NCI-H128 (cell line): ENCODE measurements around the gene ZNF829.

ENCODE experiments used
- DNase-seq: peaks from one replicate; lab custom pipeline; 2025; ENCODE audit not compliant: unreplicated experiment; lab: John Stamatoyannopoulos, UW

Gene ZNF829

DNA sequence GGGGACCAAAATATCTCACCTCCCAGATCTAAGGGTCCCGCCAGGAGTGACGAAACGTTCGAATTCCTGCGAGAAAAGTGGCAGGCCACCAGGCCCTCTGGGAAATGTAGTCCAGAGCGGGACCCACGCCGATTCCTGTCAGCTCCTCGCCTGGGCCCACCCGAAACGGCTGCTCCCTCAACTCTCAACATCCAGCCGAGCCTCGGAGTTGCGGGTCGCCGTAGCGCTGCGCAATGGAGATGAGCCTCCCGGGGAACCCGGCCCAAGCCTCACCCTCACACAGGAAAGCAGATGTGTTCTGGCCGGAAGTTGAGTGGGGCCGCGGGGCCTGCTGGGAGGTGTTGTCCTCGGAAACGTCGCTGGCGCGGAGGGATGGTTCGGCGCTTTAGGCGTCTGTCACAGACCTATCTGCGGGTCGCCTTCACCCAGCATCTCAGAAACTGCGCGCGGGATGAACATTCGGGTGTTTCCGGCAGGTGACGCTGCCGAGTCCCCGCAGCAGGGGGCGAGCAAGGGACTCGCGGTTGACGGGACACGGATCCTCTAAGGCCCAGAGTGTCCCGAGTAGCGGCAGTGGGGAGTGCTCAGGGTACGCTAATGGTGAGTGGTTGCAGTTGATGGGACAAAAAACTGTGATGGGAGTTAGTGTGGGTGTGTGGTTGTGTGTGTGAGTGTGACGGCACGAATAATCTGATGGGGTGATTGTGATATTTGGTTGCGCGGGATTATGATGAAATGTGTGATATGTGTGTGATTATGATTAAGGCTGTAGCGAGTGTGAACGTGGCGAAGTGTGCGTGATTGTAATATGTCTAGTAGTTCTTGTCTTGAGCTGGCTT is at the start of gene ZNF829, which contains the start of gene ZNF568:
Gene ZNF829, minus strand, starts transcription at position 300 of the 839 bp plus-strand sequence. CDS start 1,124 bp downstream, outside the sequence.
Gene ZNF568, plus strand, starts transcription at position 341 of the 839 bp plus-strand sequence. CDS start 6,439 bp downstream, outside the sequence.
- peak; percentile 61 for DNase-seq

DNA sequence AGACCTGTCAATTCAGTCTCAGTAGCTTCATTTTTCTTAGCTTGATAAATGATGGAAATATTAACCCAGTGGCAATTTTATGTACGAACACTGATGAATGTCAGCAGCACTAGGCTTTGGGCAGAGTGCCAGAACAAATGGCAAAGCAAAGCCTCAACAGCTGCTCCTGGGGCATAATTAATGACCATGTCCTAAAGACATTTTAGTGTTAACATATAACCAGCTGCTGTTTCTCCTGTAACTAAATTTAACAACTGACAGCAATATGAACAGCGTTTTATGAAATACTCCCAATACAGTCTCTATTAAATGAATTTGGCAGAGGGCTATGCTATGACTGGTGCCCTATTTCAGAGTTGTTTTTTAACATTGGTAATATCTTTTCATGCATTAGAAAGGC is 47.2 kb upstream of the ZNF829 start:
- DNase-seq = peak; percentile 67

DNA sequence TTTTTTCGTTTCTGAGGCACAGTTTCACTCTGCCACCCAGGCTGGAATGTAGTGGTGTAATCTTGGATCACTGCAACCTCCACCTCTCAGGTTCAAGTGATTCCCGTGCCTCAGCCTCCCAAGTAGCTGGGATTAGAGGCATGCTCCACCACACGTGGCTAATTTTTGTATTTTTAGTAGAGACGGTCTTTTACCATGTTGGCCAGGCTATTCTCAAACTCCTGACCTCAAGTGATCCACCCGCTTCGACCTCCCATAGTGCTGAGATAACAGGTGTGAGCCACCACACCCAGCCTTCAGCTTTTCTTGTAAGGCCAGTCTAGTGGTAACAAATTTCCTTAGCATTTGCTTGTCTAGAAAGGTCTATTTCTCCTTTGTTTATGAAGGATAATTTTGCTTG is 46.3 kb upstream of the ZNF829 start:
- no peak for DNase-seq

GRCh38 chr19:36950335-36951119 is 34.4 kb upstream of the ZNF829 start:
- DNase-seq = no peak

GRCh38 chr19:36939153-36939552 is 23.1 kb upstream of the ZNF829 start:
- DNase-seq = no peak

DNA sequence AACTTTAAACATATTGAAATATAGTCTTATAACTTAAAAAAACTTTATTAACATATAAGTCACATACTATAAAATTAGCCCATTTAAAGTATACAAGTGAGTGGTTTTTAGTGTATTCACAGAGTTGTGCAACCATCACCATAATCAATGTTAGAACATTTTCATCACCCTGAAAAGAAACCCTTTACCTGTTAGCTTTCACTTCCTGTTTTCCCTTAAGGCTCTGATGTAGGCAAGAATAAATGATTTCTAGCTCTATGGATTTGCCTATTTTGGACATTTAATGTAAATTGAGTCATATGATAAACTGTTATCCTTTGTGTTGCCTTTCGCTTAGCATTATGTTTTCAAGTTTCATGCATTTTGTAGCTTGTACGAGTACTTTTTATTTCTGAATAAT is 15.6 kb upstream of the ZNF829 start:
- no peak for DNase-seq

GRCh38 chr19:36918090-36918489 is 2.0 kb upstream of the ZNF829 start:
- DNase-seq = no peak

- DNase-seq = no peak
These were observed 900 bp upstream of the ZNF829 start for GRCh38 chr19:36916991-36917390.

- no peak for DNase-seq
These were observed 17.7 kb downstream of the ZNF829 start for GRCh38 chr19:36898422-36898821.

DNA sequence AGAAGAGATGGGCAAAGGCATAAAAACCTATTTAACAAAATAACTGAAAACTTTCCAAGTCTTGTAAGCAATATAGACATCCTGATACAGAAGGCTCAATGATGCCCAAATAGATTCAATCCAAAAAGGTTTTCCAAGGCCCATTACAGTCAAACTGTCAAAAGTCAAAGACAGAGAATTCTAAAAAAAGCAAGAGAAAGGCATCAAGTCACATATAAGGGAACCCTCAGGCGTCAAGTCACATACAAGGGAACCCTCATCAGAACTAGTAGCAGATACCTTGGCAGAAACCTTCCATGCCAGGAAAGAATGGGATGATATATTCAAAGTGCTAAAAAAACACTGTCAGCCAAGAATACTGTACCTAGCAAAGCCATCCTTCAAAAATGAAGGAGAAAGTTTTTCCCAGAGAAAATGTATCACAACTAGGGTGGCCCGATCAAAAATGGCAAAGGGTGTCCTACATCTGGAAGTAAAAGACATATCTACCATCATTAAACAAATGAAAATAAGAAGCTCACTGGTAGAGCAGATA is 21.2 kb downstream of the ZNF829 start:
- no peak for DNase-seq

GRCh38 chr19:36891768-36892357 is 24.2 kb downstream of the ZNF829 start:
- DNase-seq = no peak

- DNase-seq = no peak
These were observed 38.8 kb downstream of the ZNF829 start for GRCh38 chr19:36876993-36877938.

- DNase-seq = no peak
These were observed 64.2 kb downstream of the ZNF829 start for GRCh38 chr19:36851898-36852297.

GRCh38 chr19:36850559-36851442 is 65.3 kb downstream of the ZNF829 start, which contains the start of gene ZNF345:
Gene ZNF345 (plus strand): TSS chr19:36850876. CDS start chr19:36876831, 25,955 bp downstream.
- DNase-seq = peak; percentile 89

DNA sequence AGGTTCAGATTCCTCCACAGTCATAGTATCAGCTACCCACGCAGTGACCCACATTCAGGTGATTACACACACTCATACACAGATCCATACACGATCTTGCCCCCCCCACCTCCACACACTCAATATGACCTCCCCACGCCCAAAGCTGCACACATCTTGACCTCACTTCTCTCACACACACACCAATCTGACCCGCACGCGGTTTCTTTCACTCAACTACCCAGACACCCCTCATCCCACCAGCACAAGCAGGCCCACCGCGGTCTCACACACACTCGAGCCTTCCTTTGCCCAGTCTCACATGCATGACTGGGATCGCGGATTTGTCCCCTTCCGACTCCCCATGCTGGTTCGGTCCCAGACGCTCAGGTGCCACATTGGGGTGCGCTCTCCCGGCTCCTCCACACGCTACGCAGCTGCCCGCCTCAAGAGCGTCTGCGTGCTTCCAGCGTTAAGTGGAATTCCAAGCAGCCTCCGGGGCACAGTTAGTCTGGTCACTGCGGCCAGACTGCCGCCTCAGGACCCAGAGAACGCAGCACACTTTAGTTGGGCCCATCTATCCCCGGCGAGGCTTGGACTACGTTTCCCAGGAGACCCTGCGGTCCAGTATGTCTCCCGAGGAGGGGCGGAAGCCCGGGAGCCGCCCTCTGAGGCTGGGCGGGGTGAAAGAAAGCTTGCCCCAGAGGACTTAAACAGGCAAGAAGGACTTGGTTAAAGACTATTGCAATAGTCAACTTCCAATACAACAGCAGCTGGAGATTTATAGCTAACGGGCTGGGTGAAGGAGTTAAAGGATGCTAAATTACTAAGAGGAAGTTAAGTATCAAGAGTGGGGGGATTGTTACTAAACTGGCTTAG is 66.2 kb downstream of the ZNF829 start:
- peak; percentile 80 for DNase-seq

- DNase-seq = no peak
These were observed 68.1 kb downstream of the ZNF829 start for GRCh38 chr19:36847968-36848367.

- no peak for DNase-seq
These were observed 77.2 kb downstream of the ZNF829 start for GRCh38 chr19:36838784-36839324.
